Left lung (tissue), 10 donors: ENCODE data around the gene FLRT3. TPM values are rescaled to one million over a fixed set of nuclear protein-coding genes. Genes with fewer than 3 reads are reported as not detected.

ENCODE experiments used
- ATAC-seq: fragments of 200-7000 bp; cut with Tn5 transposase; one replicate; pipeline ENCODE4 v1.9.1; 2020; ENCODE audit warnings: moderate library complexity
- DNase-seq, 4 donors: peaks; one replicate each; pipeline ENCODE4 v3.0.0-alpha.2; 2013 to 2020
- H3K27ac ChIP-seq, 2 donors: fragments of 200-600 bp; sonication (generic) in 1 of 2; one replicate each; pipeline versions ENCODE4 v1.5.0 to v1.8.0; 2020 to 2021
- H3K27me3 ChIP-seq, 2 donors: fragments of 200-600 bp; sonication (generic) in 1 of 2; one replicate each; pipeline versions ENCODE4 v1.5.0 to v1.8.0; 2020 to 2021
- H3K36me3 ChIP-seq, 2 donors: fragments of 200-600 bp; sonication (generic) in 1 of 2; one replicate each; pipeline versions ENCODE4 v1.5.0 to v1.8.0; 2020 to 2021
- H3K4me1 ChIP-seq, 2 donors: fragments of 200-600 bp; one replicate each; pipeline ENCODE4 v1.8.0; 2021
- H3K4me3 ChIP-seq, 2 donors: fragments of 200-600 bp; sonication (generic) in 1 of 2; one replicate each; pipeline versions ENCODE4 v1.5.0 to v1.8.0; 2020 to 2021; ENCODE audit warnings: mild to moderate bottlenecking in 1 of 2
- H3K9me3 ChIP-seq, 2 donors: fragments of 200-600 bp; sonication (generic) in 1 of 2; one replicate each; pipeline versions ENCODE4 v1.5.0 to v1.8.0; 2020 to 2021
- CTCF ChIP-seq, 2 donors: fragments of 200-600 bp; sonication (generic) in 1 of 2; IDR thresholded peaks; one replicate each; pipeline versions ENCODE4 v1.5.0 to v1.8.0; 2021; ENCODE audit warnings: antibody characterized with exemption in 2 of 2
- intact Hi-C, 2 donors: fragments of 100-400 bp; cut with DNase I; formaldehyde crosslinking; loops; one replicate each; pipeline versions ENCODE4 v1.11.2 to v1.14.2; 2022
- polyA plus RNA-seq, 6 donors: library from polyadenylated mRNA; unstranded; fragments of 120-200 nt; gene quantifications; one replicate each; pipeline ENCODE4 v1.2.1, GENCODE V29; 2013; ENCODE audit not compliant: insufficient read length in 6 of 6
- total RNA-seq, 2 donors: library from RNA; stranded (reverse); fragmentation: NEBNext Ultra II Directional; extraction: Animal tissue kit (Norgen Biotek cat#: 25700); gene quantifications; one replicate each; pipeline ENCODE4 v1.2.1, GENCODE V29; 2021
- donor health status: DM: no; HTN: yes; CAD: no.
- donor health status: DM: no; HTN: no; CAD: no.

Gene FLRT3
- total and polyA plus RNA-seq, 8 donors, result 14.5 to 124 (median 19.6) TPM

DNA sequence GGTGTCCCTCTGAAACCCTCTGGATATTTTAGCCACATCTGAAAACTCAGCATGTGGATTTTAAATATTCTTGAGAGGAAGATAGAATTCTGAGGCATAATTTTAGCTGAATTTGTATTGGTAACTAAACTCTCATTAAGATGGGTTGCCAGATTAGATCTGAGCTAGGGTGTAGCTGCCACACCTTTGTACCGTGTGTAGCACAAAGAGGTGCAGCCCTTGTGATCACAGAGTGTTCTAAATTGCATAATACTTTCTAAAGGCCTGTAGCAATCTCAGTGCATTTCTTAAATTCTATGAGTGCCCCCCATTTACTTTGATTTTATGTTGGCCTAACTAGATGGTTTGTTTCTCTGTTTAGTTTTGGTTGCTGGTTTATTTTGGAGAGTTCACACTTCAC lies 53.0 kb downstream of the FLRT3 start:
- Histone ChIP-seq H3K4me1 (no peaks in the 10 kb centered on the region), H3K27ac (no peak overlapping the region), H3K27me3 (no peaks in the 10 kb centered on the region), H3K4me3 (no peak overlapping the region), H3K9me3 (no peaks in the 10 kb centered on the region), H3K36me3 (no peaks in the 10 kb centered on the region)
- no peak for TF ChIP-seq CTCF (IDR thresholded peaks at IDR 0.05)
- no peak for DNase-seq
- intact Hi-C loops, result no loop called here
- peak; percentile 78 for ATAC-seq

DNA sequence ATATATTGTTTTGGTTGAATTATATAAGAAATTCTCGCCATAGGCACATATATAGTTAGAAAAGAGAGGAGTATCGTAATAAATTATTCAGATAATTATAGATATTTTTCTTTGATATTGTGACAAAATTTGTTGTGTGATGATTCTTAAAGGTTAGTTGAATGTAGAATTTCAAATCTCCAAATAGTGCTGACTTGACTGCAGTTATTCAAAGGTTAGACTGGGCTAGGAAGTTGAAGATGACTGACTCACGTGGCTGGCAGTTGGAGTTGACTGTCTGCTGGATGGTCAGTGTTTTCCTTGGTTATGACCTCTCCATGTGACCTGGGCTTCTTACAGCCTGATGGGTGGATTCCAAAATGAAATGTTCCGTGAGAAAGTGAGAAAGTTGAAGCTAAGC lies 55.3 kb downstream of the FLRT3 start:
- H3K9me3 ChIP-seq, result peaks cover 0 to under 1% of the 10 kb centered on the region in 2 donors
- no peak for ATAC-seq
- H3K27ac ChIP-seq, result no peak overlapping the region
- H3K36me3 ChIP-seq, result no peaks in the 10 kb centered on the region
- no peak overlapping the region for H3K4me3 ChIP-seq
- H3K27me3 ChIP-seq, result no peaks in the 10 kb centered on the region
- intact Hi-C loops, result no loop called here
- no peak for DNase-seq
- no peaks in the 10 kb centered on the region for H3K4me1 ChIP-seq
- TF ChIP-seq CTCF (IDR thresholded peaks at IDR 0.05), result no peak
